GM19452 (cell line): ENCODE data around the gene KRT72.
"Not testable (repeated sequence)": the region's sequence is repeated elsewhere in the genome, so short reads cannot be mapped to it uniquely, and the experiment has no call there.

Experiments used
- ATAC-seq: cut with Tn5 transposase; IDR thresholded peaks from one replicate; pipeline ENCODE4 v1.9.1; 2021; ENCODE audit not compliant: unreplicated experiment

KRT72 gene

DNA sequence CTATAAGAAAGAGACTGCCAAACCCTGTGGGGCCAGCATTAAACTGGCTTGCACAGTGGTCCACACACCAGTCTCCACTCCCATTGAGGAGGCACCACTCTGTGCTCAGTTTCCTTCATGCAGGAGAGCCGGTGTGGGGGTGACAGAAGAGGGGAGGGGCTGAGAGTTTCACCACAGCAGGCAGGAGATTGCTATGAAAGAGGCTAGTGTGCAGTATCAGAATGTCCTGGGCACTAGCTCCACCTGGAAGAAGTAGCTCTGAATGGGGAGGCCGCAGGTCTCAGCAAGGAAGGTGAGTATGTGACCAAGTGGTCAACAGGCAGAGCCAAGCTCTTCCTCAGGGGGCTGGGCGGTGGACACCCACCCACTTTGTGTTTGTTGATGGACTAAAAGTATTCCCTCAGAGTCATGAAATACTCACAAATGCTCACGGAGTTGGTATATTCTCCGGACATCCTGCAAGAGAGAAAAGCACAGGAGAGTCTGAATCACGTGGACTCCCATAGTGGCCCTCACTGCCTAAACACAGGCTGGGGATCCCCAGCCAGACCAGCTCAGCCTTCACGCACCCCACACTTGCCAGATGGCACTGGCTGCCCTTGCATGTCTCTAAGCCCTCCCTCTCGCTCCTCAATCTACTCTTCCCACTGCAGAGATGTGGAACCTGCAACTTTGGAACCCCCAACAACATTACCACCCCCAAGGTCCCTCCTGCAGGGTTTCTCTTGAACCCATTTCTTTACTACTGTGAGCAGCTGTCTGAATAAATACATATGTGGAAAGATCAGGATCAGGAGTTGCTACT lies 7.8 kb upstream of the KRT72 start:
- ATAC-seq: no peak

DNA sequence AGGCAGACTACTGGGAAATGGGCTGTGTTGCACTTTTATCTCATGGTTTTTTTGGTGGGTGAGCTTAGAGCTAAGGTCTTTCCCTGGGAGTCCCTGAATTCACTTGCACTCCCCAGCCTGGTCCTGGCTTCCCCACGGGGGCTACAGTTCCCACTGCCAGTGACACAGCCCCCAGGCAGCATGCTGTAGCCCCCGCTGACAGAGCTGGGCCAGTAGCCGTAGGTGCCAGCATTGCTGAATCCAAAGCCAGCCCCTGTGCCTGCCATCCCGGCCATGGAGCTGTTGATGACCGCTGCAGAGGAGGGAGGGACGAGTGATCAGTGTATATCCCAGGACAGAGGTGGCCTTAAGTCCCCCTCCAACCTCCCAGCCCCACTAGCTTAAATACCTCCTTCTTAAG lies 6.9 kb upstream of the KRT72 start:
- no peak for ATAC-seq

DNA sequence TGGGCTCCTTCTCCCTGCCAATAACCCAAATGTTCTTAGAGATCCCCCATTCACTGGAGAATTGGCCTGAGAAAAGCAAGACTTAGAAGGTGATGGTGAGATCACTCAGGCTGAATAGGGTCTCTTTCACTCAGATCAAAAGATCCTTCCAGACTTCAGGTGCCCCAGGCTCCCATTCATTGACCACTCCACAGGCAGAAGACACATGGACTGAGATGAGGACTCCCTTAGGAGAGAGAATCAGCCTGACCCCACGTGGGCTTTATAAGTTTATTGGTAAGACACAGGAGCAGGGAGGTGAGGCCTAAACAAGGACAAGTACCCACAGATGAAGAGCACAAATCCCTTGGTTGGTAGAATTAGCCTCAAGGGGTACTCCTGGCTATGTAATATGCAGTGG lies 6.1 kb upstream of the KRT72 start:
- no peak for ATAC-seq

DNA sequence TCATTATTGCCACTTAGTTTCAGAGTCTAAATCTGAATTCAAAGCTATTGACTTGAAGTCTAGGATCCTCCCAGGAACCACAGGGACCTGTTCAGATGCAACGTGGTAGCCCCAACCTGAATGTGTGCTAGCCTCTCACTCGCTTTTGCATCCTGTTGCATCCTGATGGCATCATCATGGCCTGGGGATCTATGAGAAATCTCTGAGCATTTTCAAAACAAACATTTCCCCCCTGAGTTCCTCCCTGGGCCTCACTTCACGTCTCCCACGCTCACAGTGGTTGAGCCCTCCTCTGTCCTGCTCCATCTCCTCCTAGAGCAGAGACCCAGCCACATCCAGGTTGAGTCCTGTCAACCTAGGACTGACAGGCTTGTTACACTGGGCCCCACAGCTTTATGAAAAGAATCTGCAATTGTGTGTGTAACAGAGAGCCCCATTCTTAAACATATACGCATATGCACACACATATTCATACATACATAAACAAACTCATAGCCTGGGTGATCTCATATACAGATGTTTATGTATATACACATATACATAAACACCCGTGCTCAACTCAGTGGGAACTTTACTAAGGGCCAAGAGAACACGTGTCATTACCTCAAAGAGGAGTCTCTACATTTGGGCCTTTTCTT lies 5.4 kb upstream of the KRT72 start:
- no peak for ATAC-seq

DNA sequence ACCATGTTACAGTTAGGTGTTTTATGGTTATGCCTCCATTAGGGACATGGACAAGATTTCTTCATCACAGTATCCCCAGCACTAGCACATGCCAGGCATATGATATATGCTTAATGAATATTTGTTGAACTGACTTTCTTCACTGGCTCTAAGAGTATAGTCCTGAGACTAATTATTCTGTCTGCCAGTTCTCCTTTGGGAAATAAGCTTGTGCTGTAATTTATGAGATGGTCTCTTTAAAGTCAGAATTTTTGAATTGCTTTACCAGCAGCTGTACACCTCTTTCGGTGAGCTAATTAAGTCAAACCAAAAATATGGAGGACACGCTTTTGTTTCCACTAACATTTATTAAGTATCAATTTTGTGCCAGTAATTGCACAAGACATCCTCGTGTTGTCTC lies 4.8 kb upstream of the KRT72 start:
- ATAC-seq: no peak

DNA sequence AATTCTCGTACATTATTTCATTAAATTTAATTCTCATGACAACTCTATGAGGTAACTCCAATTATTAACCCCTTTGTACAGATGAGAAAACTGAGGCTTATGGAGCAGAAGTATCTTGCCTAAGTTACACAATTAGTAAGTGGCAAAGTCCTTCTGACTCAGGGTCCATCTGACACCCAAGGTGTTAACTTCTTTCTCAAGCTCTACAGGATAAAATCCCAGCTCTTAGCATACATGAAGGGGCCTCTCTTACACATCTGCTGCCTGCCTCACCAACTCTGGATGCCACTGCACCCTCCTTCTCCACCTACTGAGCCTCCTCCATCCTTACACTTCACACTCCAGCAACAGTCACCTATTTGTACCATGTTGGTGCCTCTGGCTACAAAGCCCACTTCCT lies 4.3 kb upstream of the KRT72 start:
- ATAC-seq: no peak

DNA sequence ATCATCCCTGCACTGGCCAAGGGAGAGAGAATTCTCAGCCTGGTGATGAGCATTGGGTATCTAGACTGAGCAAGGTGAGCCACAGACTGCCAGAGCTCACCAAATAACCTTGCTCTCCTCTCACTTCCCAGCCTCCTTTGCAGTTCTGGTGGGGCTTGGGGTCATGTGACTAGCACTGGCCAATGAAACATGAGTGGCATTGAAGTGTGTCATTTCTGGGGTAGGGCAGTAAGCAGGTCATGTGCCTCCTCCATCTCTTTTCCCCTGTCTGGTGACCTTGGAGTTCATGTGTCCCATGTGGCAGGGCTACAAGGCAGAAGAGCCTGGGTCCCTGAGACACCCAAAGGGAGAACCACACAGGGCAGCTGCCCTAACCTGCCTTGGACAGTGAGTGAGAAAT lies 3.6 kb upstream of the KRT72 start:
- ATAC-seq: no peak

DNA sequence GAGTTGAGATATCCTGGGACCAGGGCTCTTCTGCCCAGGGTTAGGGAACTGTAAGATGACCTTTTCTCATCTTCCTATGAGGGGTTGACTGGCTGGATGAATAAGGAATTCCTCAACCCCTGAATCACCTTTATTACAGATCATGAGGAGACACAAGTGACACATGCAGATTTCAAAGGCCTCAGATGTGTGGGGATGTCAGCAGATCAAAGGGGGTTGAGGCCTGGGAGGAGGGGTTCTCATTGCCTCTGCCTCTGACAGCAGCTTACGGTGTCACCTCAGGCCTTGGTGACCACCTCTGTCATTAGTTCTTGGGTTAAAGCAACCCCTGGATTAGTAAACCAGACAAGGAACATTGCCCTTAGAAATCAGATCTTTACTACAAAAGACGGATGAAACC lies 2.1 kb upstream of the KRT72 start:
- ATAC-seq: no peak

- ATAC-seq: no peak
These were observed 1.3 kb upstream of the KRT72 start for GRCh38 chr12:52602552-52602951.

GRCh38 chr12:52601671-52602070 lies 408 bp upstream of the KRT72 start:
- no peak for ATAC-seq

DNA sequence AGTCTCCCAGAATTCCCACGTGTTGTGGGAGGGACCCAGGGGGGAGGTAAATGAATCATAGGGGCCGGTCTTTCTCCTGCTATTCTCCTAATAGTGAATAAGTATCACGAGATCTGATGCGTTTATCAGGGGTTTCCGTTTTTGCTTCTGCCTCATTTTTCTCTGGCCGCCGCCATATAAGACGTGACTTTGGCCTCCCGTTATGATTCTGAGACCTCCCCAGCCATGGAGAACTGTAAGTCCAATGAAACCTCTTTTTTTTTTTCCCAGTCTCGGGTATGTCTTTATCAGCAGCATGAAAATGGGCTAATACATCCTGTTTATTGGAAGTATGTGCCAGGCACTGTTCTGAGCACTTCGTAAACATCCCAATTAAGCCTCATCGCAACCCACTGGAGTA lies 788 bp downstream of the KRT72 start:
- ATAC-seq: no peak

DNA sequence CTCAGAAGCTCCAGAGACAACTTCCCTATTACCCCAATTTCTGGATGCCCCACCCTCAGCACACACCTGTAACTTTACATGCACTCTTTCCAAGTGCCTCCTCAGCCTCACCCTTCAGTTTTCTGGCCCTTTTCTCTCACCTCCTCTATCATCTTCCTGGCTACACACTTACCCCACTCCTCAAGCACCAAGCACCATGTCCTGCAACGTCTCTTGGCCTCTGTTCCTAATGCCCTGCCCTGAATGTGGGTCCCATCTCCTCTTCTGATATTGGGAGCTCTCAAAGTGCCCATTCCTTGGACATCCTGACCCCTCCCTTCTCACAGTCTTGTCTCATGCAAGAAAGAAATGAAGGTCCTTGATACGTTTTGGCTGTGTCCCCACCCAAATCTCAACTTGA lies 1.2 kb downstream of the KRT72 start:
- no peak for ATAC-seq

DNA sequence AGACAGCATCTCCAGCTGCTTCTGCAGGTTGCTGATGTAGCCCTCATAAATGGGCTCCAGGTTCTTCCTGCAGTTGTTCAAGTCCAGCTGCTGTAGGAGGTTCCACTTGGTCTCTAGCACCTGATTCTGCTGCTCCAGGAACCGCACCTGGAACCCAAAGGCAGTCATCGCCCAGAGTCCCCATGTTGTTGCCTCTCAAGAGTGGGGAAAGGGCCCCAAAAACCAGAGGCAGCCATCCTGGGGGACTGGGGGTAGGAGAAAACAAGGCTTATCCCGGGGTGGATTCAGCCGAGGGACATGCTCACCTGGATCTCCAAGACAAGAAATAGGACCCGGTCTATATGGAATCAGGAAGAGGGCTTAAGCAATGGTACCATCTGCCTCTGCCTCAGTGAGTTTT lies 2.3 kb downstream of the KRT72 start:
- ATAC-seq: no peak

DNA sequence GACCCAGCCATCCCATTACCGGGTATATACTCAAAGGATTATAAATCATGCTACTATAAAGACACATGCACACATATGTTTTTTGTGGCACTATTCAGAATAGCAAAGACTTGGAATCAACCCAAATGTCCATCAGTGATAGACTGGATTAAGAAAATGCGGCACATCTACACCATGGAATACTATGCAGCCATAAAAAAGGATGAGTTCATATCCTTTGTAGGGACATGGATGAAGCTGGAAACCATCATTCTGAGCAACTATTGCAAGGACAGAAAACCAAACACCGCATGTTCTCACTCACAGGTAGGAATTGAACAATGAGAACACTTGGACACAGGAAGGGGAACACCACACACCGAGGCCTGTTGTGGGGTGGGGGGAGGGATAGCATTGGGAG lies 7.0 kb downstream of the KRT72 start:
- ATAC-seq: not testable (repeated sequence)

- ATAC-seq: no peak
These were observed 9.7 kb downstream of the KRT72 start for GRCh38 chr12:52591521-52591920.

GRCh38 chr12:52590021-52590420 lies 11.2 kb downstream of the KRT72 start:
- no peak for ATAC-seq

DNA sequence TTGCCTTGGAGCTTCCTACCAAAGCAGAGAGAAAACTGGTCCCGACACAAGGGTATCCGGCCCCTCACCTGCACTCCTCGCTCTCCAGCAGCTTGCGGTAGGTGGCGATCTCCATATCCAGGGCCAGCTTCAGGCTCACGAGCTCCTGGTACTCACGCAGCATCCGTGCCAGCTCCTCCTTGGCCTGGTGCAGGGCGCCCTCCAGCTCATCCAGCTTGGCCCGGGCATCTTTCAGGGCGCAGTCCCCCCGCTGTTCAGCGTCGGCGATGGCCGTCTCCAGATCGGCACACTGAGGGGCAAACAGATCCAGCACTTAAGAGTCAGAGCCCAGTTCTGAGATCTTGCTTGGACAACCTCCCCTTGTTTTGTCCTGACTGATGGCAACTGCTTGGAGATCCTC lies 13.7 kb downstream of the KRT72 start:
- ATAC-seq: no peak

DNA sequence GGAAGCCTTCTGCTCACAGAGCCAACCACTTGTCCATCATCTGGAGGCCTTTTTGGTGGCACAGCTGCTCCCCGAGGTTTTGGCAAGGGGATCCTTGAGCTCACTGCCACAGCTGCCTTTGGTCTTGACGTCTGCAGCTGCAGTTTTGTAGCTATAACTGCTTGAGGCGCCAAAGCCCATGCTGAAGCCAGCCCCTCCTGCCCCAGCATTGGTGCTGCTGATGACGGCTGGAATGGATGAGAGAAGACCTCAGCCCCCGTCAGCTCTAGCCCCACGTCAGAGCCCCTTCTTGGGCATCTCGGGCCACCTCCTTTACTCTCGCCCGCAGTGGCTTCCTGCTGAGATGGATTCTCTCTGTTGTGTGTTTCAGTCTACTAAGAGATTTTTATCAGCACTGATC lies 15.3 kb downstream of the KRT72 start:
- no peak for ATAC-seq

GRCh38 chr12:52585066-52585465 lies 16.2 kb downstream of the KRT72 start:
- ATAC-seq: no peak

DNA sequence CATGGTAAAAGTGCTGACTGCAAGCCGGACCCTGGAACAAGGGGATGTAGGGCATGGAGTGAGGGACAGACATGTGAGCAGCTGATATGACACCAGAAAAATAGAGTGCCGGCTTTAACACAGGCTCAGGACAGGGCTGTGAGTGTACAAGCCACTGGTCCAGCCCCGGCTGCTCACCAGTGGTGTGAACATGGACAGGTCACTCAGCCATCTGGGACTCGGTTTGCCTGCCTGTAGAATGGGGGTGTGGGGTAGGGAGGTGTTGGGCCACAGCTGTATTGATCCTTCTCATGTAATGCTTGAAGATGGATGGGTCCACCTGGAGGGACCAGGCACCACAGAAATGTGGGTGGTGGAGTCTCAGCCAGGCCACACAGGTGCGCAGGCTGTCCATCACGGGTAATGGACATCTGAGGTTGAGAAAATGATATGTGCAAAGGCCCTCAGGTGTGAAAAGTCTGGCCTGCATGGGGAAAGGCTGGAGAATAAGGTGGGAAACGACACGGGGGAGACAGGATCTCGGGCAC lies 17.0 kb downstream of the KRT72 start:
- ATAC-seq: no peak

DNA sequence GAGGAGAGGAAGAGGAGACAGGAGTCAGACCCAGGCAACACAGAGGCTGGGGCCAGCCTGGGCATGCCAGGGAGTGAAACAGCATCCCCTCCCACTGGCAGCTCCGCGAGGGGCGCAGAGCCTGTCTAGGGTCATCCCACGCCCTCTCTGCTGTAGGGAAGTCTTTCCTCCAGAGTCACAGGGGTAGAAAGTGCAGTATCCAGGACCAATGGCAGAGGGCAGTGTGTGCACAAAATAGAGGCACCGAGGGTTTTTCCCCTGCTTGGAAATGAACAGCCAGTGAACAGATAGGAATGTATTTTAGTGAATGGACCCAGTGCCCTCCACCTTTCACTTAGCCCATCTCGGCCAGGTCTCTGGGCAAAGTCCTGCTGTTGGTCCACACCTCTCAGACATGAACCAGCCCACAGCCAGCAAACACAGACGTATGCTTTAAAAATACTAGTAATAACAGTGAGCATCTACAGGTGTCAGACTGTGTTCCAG lies 18.2 kb downstream of the KRT72 start:
- ATAC-seq: no peak

DNA sequence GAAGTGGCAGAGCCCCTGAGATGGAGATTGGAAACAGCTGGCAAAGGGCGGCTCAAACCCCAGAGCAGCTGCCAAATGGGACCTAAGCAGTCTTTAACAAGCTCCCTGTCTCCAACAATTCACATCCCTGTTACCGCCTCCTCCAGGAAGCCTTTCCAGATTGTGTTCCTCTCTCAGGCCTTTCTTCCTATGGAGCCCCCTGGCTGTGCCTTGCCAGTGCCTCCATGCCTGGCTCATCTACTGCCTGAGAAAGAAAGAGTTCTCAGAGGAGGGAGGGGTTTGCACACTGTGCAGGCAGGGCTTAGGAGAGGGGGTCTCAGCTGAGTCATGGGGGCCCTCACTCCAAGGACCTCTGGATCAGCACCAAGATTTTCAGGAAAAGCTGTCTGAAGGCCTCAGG lies 18.8 kb downstream of the KRT72 start:
- ATAC-seq: no peak
